Coronary artery (tissue), 2 donors: ENCODE data around the gene RNF114.
A peak's percentile ranks its signal among the peaks of the same experiment; 100 is the strongest.

Source experiments
- DNase-seq: peaks from one replicate; pipeline ENCODE4 v3.0.0-alpha.2; 2017; ENCODE audit warnings: low spot score
- H3K27ac ChIP-seq, 2 donors: fragments of 200-600 bp; sonication (generic); one replicate each; pipeline ENCODE4 v1.5.1; 2016 to 2019
- H3K4me3 ChIP-seq: fragments of 200-600 bp; sonication (generic); 2 replicates; pipeline ENCODE4 v1.5.1; 2016; ENCODE audit warnings: mild to moderate bottlenecking, moderate library complexity
- TF ChIP-seq, protein P1 (sequence below): fragments of 200-600 bp; sonication (generic); IDR thresholded peaks from one replicate; pipeline ENCODE4 v1.5.1; 2019; ENCODE audit warnings: antibody characterized with exemption

The RNF114 gene

DNA sequence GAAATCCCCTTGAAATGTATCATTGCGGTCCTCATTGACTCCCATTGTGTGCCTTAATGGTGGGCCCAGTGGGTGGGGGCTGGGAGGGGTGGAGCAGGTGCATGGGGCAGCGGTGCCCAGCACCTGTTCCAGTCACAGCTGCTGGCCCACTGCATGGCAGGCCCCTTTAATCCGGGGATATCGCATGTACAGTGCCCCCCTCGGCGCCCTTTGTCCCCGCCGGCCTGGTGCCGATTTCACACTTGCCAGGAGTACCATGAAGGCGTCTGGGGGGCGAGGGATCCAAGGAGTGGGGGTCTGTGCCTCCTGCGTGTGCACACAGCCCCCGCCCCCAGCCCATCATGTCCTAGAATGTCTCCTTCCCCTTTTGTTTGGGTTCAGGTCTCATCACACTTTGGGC is 49.4 kb downstream of the RNF114 start:
- peak overlapping the region; percentile 83 for H3K4me3 ChIP-seq
- no peak for DNase-seq
- H3K27ac ChIP-seq, result peak overlapping the region in 1 of 2 donors; percentile 87
- TF ChIP-seq, protein P1, sequence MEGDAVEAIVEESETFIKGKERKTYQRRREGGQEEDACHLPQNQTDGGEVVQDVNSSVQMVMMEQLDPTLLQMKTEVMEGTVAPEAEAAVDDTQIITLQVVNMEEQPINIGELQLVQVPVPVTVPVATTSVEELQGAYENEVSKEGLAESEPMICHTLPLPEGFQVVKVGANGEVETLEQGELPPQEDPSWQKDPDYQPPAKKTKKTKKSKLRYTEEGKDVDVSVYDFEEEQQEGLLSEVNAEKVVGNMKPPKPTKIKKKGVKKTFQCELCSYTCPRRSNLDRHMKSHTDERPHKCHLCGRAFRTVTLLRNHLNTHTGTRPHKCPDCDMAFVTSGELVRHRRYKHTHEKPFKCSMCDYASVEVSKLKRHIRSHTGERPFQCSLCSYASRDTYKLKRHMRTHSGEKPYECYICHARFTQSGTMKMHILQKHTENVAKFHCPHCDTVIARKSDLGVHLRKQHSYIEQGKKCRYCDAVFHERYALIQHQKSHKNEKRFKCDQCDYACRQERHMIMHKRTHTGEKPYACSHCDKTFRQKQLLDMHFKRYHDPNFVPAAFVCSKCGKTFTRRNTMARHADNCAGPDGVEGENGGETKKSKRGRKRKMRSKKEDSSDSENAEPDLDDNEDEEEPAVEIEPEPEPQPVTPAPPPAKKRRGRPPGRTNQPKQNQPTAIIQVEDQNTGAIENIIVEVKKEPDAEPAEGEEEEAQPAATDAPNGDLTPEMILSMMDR, result no peak

- H3K4me3 ChIP-seq, result peak overlapping the region; percentile 83
- DNase-seq, result no peak
- H3K27ac ChIP-seq, result peak overlapping the region in 1 of 2 donors; percentile 87
- TF ChIP-seq, protein P1, result no peak
Measured at GRCh38 chr20:49986049-49986448, 49.9 kb downstream of the RNF114 start.

DNA sequence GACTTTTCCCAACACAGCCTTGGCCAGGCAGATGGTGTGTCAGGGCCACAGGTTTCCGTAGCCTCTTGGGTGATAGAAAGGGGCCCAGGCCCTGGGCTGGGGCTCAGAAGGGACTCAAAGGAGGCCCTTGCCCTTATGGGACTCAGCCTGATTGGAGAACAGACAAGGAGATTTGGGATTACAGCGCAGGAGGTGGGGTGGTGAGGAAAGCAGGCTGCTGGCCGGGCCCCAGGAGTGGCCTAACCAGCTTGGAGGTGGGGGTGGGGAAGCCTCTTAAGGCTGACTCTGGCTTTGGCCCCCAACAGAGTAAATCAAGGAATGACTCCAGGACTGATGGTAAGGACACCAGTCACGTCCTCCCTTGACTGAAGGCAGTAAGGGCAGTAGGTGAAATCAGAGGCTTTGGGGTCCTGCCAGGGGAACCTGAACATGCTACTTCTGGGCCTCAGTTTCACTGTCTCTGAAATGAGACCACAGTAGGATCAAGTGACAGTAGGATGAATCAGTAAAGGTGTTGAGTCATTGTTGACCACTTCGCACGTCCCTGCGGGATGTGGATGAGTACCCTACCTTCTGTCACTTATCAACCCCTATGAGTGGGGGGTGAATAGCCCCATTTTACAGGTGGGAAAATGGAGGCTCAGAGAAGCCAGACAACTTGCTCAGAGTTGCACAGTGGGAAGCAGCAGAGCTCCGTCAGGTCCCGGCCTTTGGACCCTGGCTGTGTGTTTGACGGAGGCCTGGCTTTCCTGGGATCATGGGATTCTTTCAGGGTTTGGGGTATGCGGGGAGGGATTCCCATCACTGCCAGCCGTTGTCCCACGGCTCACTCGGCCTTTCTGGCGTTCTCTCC is 51.0 kb downstream of the RNF114 start:
- no peak for DNase-seq
- peak overlapping the region; percentile 18 for H3K4me3 ChIP-seq
- TF ChIP-seq, protein P1, result no peak
- H3K27ac ChIP-seq, result peak overlapping the region; percentile 11 to 73

- no peak for DNase-seq
- H3K27ac ChIP-seq, result peak overlapping the region in 1 of 2 donors; percentile 73
Measured at GRCh38 chr20:49987868-49988690, 51.9 kb downstream of the RNF114 start.

GRCh38 chr20:49989234-49990065 is 53.3 kb downstream of the RNF114 start:
- peak overlapping the region; percentile 12 to 82 for H3K27ac ChIP-seq
- TF ChIP-seq, protein P1, result no peak

More at GRCh38 chr20:49987868-49988690, 51.9 kb downstream of the RNF114 start:
- TF ChIP-seq, protein P1, result no peak
- H3K4me3 ChIP-seq, result peak overlapping the region; percentile 18

DNA sequence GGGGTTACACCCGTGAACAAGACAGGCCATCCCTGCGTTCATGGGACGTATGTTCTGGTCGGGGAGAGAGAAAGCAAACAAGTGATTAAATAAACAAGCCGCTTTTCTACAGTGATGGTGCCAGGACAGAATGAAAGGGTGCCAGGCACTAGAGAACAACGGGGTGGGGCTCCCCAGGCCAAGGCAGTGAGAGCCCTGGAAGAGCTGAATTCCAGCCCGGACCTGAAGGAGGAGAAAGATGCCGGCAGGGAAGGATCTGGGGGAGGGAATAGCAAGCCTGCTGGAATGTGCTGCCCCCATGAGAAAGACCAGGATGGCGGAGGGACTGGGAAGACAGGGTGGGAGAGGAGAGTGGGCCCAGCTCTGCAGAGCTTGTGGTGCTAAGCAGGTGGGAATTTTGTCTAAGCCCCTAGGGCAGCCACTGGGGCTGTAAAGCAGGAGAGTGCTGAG is 54.1 kb downstream of the RNF114 start:
- TF ChIP-seq, protein P1, result no peak
- Histone ChIP-seq H3K4me3 (no peak overlapping the region), H3K27ac (peak overlapping the region; percentile 12 to 82)
- DNase-seq, result no peak

More at GRCh38 chr20:49989234-49990065, 53.3 kb downstream of the RNF114 start:
- H3K4me3 ChIP-seq, result peak overlapping the region; percentile 13
- DNase-seq, result peak; percentile 82
